ENCODE data around the gene PLET1. TPM values are rescaled to one million over a fixed set of nuclear protein-coding genes. Genes with fewer than 3 reads are reported as not detected.

PLET1 gene
- total RNA-seq, 4 donors from 2014 or later, result not detected

- no peak overlapping the region for H3K4me3 ChIP-seq
- H3K27ac ChIP-seq, result no peak overlapping the region
- H3K4me1 ChIP-seq, result no peaks in the 10 kb centered on the region
- no peak for DNase-seq
- H3K27me3 ChIP-seq, result no peaks in the 10 kb centered on the region
- intact Hi-C loops (cut with DNase I; ENCODE audit: low total_unique reads), result loop anchor here (10.0 kb wide), 1 partner anchor 171 kb away; no protein-coding TSS in a partner anchor
- H3K9me3 ChIP-seq, result no peaks in the 10 kb centered on the region
- TF ChIP-seq POLR2A (IDR thresholded peaks at IDR 0.05) (no peak), CTCF (IDR thresholded peaks at IDR 0.05) (no peak)
- no peaks in the 10 kb centered on the region for H3K36me3 ChIP-seq
These were observed 25.2 kb upstream of the PLET1 start for GRCh38 chr11:112285841-112286311.

DNA sequence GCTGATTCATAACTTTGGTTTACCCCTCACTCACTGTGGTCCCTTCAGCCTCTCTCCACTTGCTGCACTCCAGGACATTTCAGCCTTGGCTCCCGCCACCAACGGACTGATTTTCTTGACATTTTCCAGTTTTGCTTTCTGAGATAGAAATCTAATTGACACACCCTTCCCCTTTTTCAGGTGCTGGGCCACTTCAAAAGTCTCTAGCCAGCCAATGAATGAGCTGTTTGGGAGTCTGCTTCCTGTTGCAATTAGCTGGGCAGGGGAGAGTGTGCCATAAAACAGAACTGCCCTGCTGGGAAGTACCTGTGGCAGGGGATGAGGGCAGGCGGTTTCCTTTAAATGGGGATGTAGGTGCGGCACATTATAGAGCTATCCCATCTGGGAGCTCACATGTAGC lies 21.1 kb upstream of the PLET1 start:
- Histone ChIP-seq H3K27me3 (no peaks in the 10 kb centered on the region), H3K27ac (no peak overlapping the region), H3K9me3 (no peaks in the 10 kb centered on the region), H3K4me3 (no peak overlapping the region), H3K36me3 (no peaks in the 10 kb centered on the region), H3K4me1 (no peaks in the 10 kb centered on the region)
- no peak for DNase-seq
- intact Hi-C loops (cut with DNase I; ENCODE audit: low total_unique reads), result loop anchor here (5.0 to 10.0 kb wide), 2 partner anchors 64 to 167 kb away; no protein-coding TSS in a partner anchor
- TF ChIP-seq POLR2A (IDR thresholded peaks at IDR 0.05) (no peak), CTCF (IDR thresholded peaks at IDR 0.05) (no peak)

DNA sequence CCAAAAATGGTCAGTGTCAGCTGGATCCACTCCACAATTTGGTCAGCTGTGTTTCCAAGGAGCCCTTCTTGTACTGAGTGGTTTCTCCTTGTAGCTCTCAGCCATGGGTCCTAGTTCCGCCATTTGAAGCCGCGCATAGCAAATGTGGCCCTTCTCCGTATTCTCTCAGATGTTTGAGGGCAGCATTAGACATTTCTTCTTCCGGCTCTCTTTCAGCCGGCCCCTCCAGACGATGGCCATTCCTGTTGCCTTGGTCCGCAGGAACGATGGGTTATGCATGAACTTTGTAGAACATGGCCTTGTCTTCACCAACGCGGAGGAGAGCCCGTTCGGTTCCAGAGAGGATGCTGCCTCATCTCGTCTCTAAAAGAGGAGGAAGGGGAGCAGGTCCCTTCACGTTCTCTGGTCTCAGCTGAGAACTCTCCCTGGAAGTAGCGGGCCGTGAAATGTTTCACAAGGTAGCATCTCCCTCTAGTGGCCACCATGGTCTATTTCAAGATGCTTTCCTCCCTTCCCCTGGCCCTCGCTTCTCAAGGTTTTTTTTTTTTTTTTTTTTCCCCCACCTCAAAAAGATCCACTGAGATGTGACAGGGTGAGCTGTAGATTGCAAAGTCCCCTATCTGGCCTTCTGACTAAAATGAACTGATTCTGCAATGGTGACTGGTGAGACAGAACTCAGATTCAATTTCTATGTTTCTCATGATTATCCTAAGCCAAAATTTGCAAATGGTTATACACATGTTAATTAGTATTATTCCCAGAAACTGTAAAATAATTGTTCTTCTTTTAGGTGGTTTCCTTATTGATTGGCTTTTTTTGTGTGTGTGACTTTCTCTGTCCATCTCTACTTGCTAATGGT lies 19.8 kb upstream of the PLET1 start:
- intact Hi-C loops (cut with DNase I; ENCODE audit: low total_unique reads), result loop anchor here (5.0 to 10.0 kb wide), 2 partner anchors 63 to 166 kb away; no protein-coding TSS in a partner anchor
- H3K27me3 ChIP-seq, result no peaks in the 10 kb centered on the region
- no peaks in the 10 kb centered on the region for H3K36me3 ChIP-seq
- DNase-seq, result peak; percentile 53 to 74
- H3K9me3 ChIP-seq, result no peaks in the 10 kb centered on the region
- H3K27ac ChIP-seq, result peak overlapping the region; percentile 64 to 67
- no peak for TF ChIP-seq POLR2A (IDR thresholded peaks at IDR 0.05)
- TF ChIP-seq CTCF (IDR thresholded peaks at IDR 0.05), result peak; percentile 41 to 81 (median 70)
- H3K4me3 ChIP-seq, result peak overlapping the region; percentile 31 to 32
- H3K4me1 ChIP-seq, result no peaks in the 10 kb centered on the region

GRCh38 chr11:112279901-112280267 lies 19.2 kb upstream of the PLET1 start:
- no peaks in the 10 kb centered on the region for H3K36me3 ChIP-seq
- intact Hi-C loops (cut with DNase I; ENCODE audit: low total_unique reads), result loop anchor here (5.0 to 10.0 kb wide), 2 partner anchors 63 to 165 kb away; no protein-coding TSS in a partner anchor
- H3K9me3 ChIP-seq, result no peaks in the 10 kb centered on the region
- no peaks in the 10 kb centered on the region for H3K27me3 ChIP-seq
- H3K27ac ChIP-seq, result peak overlapping the region; percentile 64 to 67
- H3K4me1 ChIP-seq, result no peaks in the 10 kb centered on the region
- H3K4me3 ChIP-seq, result peak overlapping the region; percentile 31 to 32
- TF ChIP-seq CTCF (IDR thresholded peaks at IDR 0.05), result peak; percentile 58 to 93 (median 76)
- TF ChIP-seq POLR2A (IDR thresholded peaks at IDR 0.05), result no peak
- peak; percentile 51 to 64 for DNase-seq

- no peaks in the 10 kb centered on the region for H3K27me3 ChIP-seq
- H3K36me3 ChIP-seq, result no peaks in the 10 kb centered on the region
- intact Hi-C loops (cut with DNase I; ENCODE audit: low total_unique reads), result no loop called here
- H3K4me1 ChIP-seq, result no peaks in the 10 kb centered on the region
- no peak for DNase-seq
- H3K27ac ChIP-seq, result no peak overlapping the region
- H3K9me3 ChIP-seq, result no peaks in the 10 kb centered on the region
- no peak overlapping the region for H3K4me3 ChIP-seq
- TF ChIP-seq POLR2A (IDR thresholded peaks at IDR 0.05) (no peak), CTCF (IDR thresholded peaks at IDR 0.05) (no peak)
These were observed 18.1 kb upstream of the PLET1 start for GRCh38 chr11:112278803-112279202.
